Stimulated activated naive CD8-positive, alpha-beta T cell treated with anti-CD3 and anti-CD28 coated beads, Interleukin-15, Interleukin-2, amounts not matched to agents 100 ng/mL and 50 ng/mL, for 24 hours (primary cell): ENCODE results near the gene ZNF224.
"Not testable (repeated sequence)": the region's sequence is repeated elsewhere in the genome, so short reads cannot be mapped to it uniquely, and the experiment has no call there.

ENCODE experiments used
- H3K27ac Mint-ChIP-seq: one replicate; pipeline ENCODE4 v1.8.0; 2021; ENCODE audit warnings: mild to moderate bottlenecking, mixed read lengths
- H3K27me3 Mint-ChIP-seq: one replicate; pipeline ENCODE4 v1.8.0; 2021; ENCODE audit warnings: mixed read lengths
- H3K36me3 Mint-ChIP-seq: one replicate; pipeline ENCODE4 v1.8.0; 2021; ENCODE audit warnings: low read depth, mixed read lengths
- H3K4me1 Mint-ChIP-seq: one replicate; pipeline ENCODE4 v1.8.0; 2021; ENCODE audit warnings: low read depth, mixed read lengths
- H3K4me3 Mint-ChIP-seq: one replicate; pipeline ENCODE4 v1.8.0; 2021; ENCODE audit warnings: mild to moderate bottlenecking, mixed read lengths
- H3K9me3 Mint-ChIP-seq: one replicate; pipeline ENCODE4 v1.8.0; 2021; ENCODE audit warnings: mixed read lengths

The ZNF224 gene

DNA sequence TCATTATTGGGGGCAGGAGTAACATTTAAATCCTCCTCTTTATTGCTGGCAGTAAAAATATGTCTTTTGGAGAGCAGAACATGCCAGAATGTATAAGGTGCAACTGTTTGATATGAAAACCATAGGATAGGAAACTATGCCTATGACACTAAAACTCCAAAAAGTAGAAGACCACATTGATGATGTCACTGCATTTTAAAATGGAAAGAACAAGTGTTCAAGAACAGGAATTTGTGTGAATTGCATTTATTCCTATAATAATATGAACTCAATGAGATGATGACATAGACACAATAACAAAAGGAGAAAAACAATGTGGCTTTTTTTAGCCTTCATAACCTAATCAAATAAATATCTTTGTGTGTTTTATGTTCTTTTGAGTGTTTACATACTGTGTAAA lies 15.3 kb downstream of the ZNF224 start:
- Mint-ChIP-seq H3K36me3 (peaks cover 64% of the 10 kb centered on the region), H3K27ac (no peak overlapping the region), H3K4me1 (peaks cover 11% of the 10 kb centered on the region), H3K4me3 (no peak overlapping the region), H3K9me3 (peaks cover 47% of the 10 kb centered on the region), H3K27me3 (no peaks in the 10 kb centered on the region)

DNA sequence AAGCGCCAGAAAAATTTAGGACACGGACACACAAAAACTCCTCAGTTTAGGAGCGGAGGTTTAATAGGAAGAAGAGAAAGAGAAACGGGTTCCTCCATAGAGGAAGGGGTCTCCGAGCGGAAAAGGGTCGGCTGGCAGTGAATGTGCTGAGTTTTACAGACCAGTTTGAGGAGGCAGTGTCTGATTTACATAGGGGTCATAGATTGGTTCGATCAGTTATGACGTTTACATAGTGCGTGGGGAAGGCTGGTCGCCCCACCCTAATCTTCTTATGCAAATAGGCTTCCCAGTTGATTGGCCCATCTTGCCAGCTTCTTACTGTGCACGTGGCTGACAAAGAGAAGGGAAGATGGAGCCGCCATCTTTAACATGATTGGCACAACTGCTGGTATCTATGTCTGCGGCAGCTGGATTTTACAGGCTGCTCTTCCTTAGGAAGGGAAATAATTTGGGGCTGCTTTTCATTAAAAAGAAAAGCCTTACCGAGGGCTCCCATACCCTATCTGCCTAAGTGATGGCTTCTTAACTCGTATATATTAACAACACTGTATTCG lies 17.8 kb downstream of the ZNF224 start:
- peaks cover 39% of the 10 kb centered on the region for H3K9me3 Mint-ChIP-seq
- H3K36me3 Mint-ChIP-seq = peaks cover 56% of the 10 kb centered on the region
- H3K27ac Mint-ChIP-seq = no peak overlapping the region
- H3K27me3 Mint-ChIP-seq = no peaks in the 10 kb centered on the region
- H3K4me3 Mint-ChIP-seq = peak overlapping the region; percentile 95
- H3K4me1 Mint-ChIP-seq = peaks cover 20% of the 10 kb centered on the region

GRCh38 chr19:44112802-44113137 lies 18.6 kb downstream of the ZNF224 start:
- peak overlapping the region; percentile 86 for H3K27ac Mint-ChIP-seq
- H3K9me3 Mint-ChIP-seq = peaks cover 32% of the 10 kb centered on the region
- H3K27me3 Mint-ChIP-seq = no peaks in the 10 kb centered on the region
- H3K36me3 Mint-ChIP-seq = peaks cover 54% of the 10 kb centered on the region
- H3K4me1 Mint-ChIP-seq = peaks cover 20% of the 10 kb centered on the region
- H3K4me3 Mint-ChIP-seq = peak overlapping the region; percentile 95

- H3K27ac Mint-ChIP-seq = peak within 1 kb of the TSS; percentile 86
- peaks cover 20% of the 10 kb centered on the region for H3K4me1 Mint-ChIP-seq
- H3K9me3 Mint-ChIP-seq = peaks cover 27% of the 10 kb centered on the region
- no peaks in the 10 kb centered on the region for H3K27me3 Mint-ChIP-seq
- peaks cover 52% of the 10 kb centered on the region for H3K36me3 Mint-ChIP-seq
- H3K4me3 Mint-ChIP-seq = peak within 1 kb of the TSS; percentile 95
These were observed 19.1 kb downstream of the ZNF224 start, which contains the start of gene ZNF225 for GRCh38 chr19:44113138-44113783. Gene ZNF225 (plus strand): TSS chr19:44113399. CDS start chr19:44115828, 2,429 bp downstream.

- H3K4me3 Mint-ChIP-seq = peak overlapping the region; percentile 95
- peaks cover 20% of the 10 kb centered on the region for H3K4me1 Mint-ChIP-seq
- no peak overlapping the region for H3K27ac Mint-ChIP-seq
- H3K36me3 Mint-ChIP-seq = peaks cover 53% of the 10 kb centered on the region
- peaks cover 24% of the 10 kb centered on the region for H3K9me3 Mint-ChIP-seq
- H3K27me3 Mint-ChIP-seq = no peaks in the 10 kb centered on the region
These were observed 19.7 kb downstream of the ZNF224 start for GRCh38 chr19:44113784-44114390.

DNA sequence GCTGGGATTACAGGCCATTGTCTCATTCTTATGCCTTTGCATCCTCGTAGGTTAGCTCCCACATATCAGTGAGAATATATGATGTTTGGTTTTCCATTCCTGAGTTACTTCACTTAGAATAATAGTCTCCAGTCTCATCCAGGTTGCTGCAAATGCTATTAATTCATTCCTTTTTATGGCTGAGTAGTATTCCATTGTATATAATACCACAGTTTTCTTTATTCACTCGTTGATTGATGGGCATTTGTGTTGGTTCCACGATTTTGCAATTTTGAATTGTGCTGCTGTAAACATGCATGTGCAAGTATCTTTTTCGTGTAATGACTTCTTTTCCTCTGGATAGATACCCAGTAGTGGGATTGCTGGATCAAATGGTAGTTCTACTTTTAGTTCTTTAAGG lies 27.0 kb downstream of the ZNF224 start:
- H3K9me3 Mint-ChIP-seq = peaks cover 59% of the 10 kb centered on the region
- H3K27ac Mint-ChIP-seq, H3K4me3 Mint-ChIP-seq, H3K4me1 Mint-ChIP-seq, H3K27me3 Mint-ChIP-seq: not testable (repeated sequence)
- H3K36me3 Mint-ChIP-seq = peaks cover 92% of the 10 kb centered on the region

DNA sequence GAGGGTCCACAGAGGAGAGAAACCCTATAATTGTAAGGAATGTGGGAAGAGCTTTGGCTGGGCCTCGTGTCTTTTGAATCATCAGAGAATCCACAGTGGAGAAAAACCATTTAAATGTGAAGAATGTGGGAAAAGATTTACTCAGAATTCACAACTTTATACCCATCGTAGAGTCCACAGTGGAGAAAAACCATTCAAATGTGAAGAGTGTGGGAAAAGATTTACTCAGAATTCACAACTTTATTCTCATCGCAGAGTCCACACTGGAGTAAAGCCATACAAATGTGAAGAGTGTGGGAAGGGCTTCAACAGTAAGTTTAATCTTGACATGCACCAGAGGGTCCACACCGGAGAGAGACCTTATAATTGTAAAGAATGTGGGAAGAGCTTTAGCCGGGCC lies 37.8 kb downstream of the ZNF224 start:
- no peak overlapping the region for H3K27ac Mint-ChIP-seq
- H3K4me3 Mint-ChIP-seq = no peak overlapping the region
- no peaks in the 10 kb centered on the region for H3K4me1 Mint-ChIP-seq
- peaks cover 26% of the 10 kb centered on the region for H3K9me3 Mint-ChIP-seq
- no peaks in the 10 kb centered on the region for H3K27me3 Mint-ChIP-seq
- peaks cover 14% of the 10 kb centered on the region for H3K36me3 Mint-ChIP-seq

GRCh38 chr19:44141191-44142058 lies 47.3 kb downstream of the ZNF224 start, which contains the start of gene ZNF234:
Gene ZNF234 (plus strand): TSS chr19:44141554. CDS start chr19:44144633, 3,079 bp downstream.
- Mint-ChIP-seq H3K9me3 (peaks cover 16% of the 10 kb centered on the region), H3K27me3 (no peaks in the 10 kb centered on the region), H3K4me3 (peak within 1 kb of the TSS; percentile 92), H3K36me3 (peaks cover 27% of the 10 kb centered on the region), H3K4me1 (peaks cover 26% of the 10 kb centered on the region), H3K27ac (peak within 1 kb of the TSS; percentile 94)

DNA sequence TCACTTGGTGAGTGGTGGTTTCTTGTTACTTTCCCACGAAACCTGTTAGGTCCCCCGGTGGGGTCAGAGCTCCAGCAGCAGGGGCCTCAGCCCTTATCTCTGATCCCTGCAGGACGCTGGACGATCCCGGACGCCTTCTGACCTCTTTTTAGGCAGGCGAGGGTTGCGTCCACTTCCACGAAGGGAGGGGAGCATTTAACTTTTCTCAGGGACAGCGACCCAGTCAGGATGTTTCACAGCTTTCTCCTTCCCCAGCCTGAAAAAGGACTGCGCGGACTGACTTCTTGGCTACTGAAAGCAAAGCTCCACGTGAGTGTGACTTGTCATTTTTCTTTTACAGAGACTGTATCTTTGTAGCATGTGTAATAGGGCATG lies 47.9 kb downstream of the ZNF224 start:
- Mint-ChIP-seq H3K27ac (peak overlapping the region; percentile 94), H3K4me3 (peak overlapping the region; percentile 92), H3K4me1 (peaks cover 26% of the 10 kb centered on the region), H3K9me3 (peaks cover 16% of the 10 kb centered on the region), H3K36me3 (peaks cover 29% of the 10 kb centered on the region), H3K27me3 (no peaks in the 10 kb centered on the region)

GRCh38 chr19:44149776-44150175 lies 55.6 kb downstream of the ZNF224 start:
- H3K4me1 Mint-ChIP-seq = no peaks in the 10 kb centered on the region
- peaks cover 33% of the 10 kb centered on the region for H3K9me3 Mint-ChIP-seq
- no peak overlapping the region for H3K4me3 Mint-ChIP-seq
- H3K36me3 Mint-ChIP-seq = peaks cover 96% of the 10 kb centered on the region
- H3K27ac Mint-ChIP-seq = no peak overlapping the region
- H3K27me3 Mint-ChIP-seq = no peaks in the 10 kb centered on the region

- Mint-ChIP-seq H3K4me3 (no peak overlapping the region), H3K27ac (no peak overlapping the region), H3K4me1 (no peaks in the 10 kb centered on the region), H3K36me3 (peaks cover 93% of the 10 kb centered on the region), H3K27me3 (no peaks in the 10 kb centered on the region), H3K9me3 (peaks cover 39% of the 10 kb centered on the region)
These were observed 57.3 kb downstream of the ZNF224 start for GRCh38 chr19:44151491-44151890.

DNA sequence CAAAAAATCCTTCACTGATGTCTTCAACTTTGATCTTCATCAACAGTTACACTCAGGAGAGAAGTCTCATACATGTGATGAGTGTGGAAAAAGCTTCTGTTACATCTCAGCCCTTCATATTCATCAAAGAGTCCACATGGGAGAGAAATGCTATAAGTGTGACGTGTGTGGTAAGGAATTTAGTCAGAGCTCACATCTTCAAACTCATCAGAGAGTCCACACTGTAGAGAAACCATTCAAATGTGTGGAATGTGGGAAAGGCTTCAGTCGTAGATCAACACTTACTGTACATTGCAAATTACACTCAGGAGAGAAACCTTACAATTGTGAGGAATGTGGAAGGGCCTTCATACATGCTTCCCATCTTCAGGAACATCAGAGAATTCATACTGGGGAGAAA lies 62.3 kb downstream of the ZNF224 start:
- H3K4me1 Mint-ChIP-seq = no peaks in the 10 kb centered on the region
- no peak overlapping the region for H3K4me3 Mint-ChIP-seq
- H3K27ac Mint-ChIP-seq = no peak overlapping the region
- peaks cover 52% of the 10 kb centered on the region for H3K9me3 Mint-ChIP-seq
- H3K36me3 Mint-ChIP-seq = peaks cover 83% of the 10 kb centered on the region
- no peaks in the 10 kb centered on the region for H3K27me3 Mint-ChIP-seq
